KG1 (cell line): Measurements from ENCODE around the gene SYNPO.

Source experiments
- DNase-seq: peaks from one replicate; lab custom pipeline; 2025; lab: John Stamatoyannopoulos, UW

The SYNPO gene

DNA sequence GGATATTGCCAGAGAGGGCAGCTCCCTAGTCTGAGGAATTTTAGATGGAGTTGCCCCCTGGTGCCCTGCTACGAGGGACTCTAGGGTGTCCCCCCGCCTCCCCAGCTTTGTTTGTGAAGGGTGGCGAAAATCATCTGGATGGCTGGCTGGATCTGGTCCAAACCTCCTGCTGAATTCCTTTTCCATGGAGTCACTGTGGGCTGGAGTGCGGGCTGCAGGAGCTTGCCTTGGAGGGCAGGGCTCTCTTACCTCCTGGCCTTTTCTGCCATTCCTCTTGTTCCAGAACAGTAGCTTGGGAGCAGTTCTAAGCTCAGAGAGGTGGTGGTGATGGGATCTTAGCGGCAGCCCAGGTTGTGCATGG, 2.1 kb downstream of the SYNPO start:
- DNase-seq = no peak

DNA sequence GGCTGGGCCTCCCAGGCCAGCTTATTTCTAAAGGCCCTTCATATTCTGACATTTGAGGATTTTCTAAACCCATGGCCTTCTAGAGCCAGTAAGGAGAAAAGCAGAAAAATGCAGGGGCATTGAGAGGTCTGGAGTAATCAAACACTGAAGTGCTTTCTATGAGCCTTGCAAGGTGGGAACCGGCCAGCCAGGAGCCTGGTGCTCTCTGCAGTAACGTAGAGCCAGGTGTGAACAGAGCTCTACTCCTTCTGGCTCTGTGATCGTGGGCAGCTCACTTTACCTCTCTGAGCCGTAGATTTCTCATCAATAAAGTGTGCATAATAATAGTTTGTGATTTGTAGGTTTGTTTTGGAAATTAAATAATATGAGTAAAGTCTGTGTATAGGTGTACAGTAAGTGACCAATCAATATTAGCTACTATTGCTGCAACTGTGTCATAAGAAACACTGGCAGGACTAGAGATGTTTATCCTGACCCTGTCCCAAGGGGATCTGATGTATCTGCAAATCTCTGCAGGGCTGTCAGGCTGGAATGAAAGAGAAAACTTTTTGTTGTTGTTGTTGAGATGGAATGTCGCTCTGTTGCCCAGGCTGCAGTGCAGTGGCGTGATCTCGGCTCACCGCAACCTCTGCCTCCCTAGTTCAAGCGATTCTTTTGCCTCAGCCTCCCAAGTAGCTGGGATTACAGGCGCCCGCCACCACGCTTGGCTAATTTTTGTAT, 2.7 kb downstream of the SYNPO start:
- no peak for DNase-seq

DNA sequence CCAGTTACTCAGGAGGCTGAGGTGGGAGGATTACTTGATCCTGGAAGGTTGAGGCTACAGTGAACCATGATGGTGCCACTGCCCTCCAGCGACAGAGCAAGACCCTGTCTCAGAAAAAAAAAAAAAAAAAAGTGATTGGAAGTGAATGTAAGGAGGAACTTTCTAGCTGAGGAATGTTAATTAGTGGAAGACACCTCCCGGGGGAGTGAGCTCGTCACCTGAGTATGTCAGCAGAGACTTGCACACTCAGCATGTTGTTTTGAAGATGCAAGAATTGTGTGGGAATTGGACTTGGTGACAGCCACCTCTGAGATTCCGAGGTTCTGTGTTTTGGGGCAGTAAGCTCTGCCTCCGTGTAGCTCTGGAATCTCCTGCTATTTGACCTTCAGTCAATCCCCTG, 3.6 kb downstream of the SYNPO start:
- no peak for DNase-seq

DNA sequence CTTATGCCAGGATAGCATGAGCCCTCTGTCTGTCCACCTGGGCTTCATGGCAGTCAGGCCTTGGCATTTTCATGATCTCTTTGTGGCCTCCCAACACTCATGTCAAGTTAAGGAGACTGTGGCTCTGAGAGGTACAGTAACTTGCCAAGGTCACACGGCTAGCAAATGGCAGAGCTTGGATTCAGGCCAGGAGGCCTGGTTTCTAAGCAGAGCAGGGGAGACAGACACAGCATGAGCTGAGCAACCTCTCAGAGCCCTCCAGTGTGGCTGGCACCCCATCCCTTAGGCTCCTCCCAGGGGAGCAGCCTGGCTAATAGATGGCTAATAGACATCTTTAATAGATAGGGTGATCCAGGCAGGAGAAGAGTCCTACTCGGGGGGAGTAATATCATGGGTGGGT, 4.1 kb downstream of the SYNPO start:
- no peak for DNase-seq

DNA sequence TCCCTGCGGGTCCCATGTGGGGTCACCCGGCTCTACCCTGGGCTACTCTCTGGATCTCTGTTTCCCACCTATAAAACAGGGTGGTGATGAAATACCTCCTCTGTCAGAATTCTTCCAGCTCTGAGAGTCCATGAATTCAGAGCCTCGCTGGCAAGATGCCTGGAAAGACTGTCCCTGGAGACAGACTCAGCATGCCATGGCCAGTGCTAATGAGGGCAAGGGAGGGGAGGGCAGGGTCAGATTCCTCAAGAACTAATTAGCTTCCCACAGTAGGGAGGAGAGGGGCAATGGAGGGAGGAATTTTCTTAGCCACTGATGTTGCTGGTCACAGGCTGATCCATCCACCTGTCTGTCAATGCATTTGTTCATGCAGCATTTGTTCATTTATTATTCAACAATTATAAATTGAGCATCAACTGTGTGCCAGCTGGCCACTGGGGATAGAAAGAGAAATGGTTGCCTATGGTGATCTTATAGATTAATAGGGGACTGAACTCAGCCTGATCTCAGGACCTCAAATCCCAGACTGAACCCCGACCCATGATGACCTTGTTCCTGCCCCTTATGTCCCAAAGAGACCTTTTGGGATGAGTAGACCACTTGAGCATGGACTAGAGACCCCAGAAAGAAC, 4.7 kb downstream of the SYNPO start:
- DNase-seq = no peak

DNA sequence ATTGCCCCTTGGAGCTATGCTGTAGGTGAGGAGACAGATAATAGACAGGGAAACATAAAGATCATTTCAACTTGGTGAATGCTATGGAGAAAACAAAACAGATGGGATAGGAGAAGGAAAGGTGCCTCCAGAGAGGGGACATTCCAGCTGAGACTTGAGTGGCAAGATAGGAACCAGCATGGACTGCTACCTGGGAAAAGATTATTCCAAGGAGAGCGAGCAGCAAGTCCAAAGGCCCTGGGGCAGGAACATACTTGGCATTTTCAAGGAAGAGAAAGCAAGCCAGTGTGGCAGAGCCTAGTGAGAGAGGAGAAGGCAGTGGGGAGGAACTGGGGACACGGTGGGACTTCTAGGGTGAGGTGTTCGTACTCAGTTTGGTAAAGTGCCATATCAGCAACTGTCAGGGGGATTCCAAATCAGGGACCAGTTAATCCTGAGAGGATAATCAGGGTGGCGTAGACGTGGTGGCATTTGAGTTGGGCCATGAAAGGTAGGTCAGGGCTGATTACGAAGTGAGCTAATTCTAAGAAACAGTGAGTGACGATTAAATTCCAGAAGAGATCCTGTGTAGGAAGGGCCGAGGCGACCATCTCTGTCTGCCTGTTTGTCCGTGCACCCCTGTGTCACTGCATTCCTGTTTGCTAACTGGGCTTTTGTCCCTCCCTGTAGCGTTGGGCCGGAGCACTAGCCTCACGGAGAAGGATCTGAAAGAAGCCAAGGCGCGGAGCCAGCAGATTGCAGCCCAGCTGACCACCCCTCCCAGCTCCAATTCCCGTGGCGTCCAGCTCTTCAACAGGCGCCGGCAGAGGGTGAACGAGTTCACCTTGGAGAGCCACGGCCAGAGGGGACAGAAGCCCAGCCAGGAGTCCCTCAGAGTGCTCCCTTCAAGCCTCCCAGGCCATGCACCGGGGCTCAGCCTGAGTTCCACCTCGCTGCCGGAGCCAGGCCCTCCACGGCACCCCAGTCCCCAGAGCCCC, 7.1 kb downstream of the SYNPO start:
- no peak for DNase-seq

DNA sequence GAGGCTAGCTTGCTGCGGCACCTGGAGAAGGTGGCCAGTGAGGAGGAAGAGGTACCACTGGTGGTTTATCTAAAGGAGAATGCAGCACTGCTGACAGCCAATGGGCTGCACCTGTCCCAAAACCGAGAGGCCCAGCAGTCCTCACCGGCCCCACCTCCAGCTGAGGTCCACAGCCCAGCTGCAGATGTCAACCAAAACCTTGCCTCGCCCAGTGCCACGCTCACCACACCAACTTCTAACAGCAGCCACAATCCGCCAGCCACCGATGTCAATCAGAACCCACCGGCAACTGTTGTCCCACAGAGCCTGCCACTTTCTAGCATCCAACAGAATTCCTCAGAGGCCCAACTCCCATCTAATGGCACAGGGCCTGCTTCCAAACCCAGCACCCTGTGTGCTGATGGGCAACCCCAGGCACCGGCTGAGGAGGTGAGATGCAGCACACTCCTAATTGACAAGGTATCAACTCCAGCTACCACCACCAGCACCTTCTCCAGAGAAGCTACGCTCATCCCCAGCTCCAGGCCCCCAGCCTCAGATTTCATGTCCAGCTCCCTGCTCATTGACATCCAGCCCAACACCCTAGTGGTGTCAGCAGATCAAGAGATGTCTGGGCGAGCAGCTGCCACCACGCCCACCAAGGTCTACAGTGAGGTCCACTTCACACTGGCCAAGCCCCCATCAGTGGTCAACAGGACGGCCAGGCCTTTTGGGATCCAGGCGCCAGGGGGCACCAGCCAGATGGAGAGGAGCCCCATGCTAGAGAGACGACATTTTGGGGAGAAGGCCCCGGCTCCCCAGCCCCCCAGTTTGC, 8.0 kb downstream of the SYNPO start:
- no peak for DNase-seq

DNA sequence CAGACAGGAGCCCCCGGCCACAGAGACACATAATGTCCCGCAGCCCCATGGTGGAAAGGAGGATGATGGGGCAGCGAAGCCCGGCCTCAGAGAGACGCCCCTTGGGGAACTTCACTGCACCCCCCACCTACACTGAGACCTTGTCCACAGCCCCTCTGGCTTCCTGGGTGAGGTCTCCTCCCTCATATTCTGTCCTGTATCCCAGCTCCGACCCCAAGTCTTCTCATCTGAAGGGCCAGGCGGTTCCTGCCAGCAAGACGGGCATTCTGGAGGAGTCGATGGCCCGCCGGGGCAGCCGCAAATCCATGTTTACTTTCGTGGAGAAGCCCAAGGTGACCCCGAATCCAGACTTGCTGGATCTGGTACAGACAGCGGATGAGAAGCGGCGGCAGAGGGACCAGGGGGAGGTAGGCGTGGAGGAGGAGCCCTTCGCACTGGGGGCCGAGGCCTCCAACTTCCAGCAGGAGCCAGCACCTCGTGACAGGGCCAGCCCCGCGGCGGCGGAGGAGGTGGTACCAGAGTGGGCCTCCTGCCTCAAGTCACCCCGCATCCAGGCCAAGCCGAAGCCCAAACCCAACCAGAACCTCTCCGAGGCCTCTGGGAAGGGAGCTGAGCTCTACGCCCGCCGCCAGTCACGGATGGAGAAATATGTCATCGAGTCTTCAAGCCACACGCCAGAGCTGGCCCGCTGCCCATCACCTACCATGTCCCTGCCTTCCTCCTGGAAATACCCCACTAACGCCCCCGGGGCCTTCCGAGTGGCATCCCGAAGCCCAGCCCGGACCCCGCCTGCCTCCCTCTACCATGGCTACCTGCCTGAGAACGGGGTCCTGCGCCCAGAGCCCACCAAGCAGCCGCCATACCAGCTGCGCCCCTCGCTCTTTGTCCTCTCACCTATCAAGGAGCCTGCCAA, 8.9 kb downstream of the SYNPO start:
- DNase-seq = no peak

DNA sequence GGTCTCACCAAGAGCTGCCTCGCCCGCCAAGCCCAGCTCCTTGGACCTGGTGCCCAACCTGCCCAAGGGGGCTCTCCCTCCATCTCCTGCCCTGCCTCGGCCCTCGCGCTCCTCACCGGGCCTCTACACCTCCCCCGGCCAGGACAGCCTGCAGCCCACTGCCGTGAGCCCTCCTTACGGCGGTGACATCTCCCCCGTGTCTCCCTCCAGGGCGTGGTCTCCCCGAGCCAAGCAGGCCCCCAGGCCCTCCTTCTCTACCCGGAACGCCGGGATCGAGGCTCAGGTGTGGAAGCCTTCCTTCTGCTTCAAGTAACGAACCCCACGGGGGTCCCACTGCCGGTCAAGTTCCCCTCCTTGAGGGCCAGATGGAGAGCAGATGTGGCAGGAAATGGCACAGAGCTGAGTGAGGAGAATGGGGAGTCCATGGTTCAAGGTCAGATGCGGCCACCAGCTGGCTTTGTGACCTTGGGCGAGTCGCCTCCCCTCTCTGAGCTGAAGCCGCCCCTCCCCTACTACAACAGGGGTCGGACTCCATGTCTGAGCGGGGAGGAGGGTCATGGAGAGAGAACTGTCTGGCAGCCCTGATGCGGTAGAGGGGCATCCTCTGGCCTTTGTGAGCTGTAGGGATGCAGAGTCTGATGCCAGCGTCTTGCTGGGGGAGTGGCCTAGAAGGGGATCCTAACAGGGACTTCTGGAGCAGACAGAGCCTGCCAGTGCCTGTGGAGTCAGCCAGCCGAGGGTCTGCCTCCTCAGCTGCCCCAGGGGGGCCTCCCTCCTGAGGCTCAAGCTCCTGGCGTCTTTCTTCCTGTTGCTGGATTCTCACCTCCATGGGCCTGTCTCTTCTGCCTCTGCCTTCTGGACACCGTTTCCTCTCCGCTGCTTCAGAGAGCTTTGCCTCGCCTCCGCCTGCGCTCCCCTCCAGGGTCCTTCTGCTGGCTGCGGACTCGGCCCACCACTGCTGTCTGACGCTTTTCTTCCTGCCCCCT, 9.9 kb downstream of the SYNPO start:
- no peak for DNase-seq

DNA sequence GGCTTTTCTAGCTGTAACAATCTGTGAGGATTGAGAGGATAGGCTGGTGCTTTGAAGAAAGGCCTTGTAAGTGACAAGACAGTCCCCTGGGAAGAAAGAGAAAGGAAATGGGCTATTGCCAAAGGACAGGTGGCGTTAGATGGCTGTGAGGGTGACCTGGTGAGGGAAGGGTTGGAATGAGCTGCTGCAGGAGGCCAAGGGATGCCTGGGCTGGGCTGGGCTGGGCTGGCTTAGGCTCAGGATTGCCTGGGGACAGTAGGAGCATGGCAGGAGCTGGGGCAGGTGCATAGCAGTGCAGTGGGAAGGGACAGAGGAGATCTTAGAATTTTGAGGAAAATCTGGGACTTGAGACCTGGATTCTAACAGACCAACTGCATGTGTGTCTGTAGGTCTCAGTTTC, 10.9 kb downstream of the SYNPO start:
- DNase-seq = no peak

DNA sequence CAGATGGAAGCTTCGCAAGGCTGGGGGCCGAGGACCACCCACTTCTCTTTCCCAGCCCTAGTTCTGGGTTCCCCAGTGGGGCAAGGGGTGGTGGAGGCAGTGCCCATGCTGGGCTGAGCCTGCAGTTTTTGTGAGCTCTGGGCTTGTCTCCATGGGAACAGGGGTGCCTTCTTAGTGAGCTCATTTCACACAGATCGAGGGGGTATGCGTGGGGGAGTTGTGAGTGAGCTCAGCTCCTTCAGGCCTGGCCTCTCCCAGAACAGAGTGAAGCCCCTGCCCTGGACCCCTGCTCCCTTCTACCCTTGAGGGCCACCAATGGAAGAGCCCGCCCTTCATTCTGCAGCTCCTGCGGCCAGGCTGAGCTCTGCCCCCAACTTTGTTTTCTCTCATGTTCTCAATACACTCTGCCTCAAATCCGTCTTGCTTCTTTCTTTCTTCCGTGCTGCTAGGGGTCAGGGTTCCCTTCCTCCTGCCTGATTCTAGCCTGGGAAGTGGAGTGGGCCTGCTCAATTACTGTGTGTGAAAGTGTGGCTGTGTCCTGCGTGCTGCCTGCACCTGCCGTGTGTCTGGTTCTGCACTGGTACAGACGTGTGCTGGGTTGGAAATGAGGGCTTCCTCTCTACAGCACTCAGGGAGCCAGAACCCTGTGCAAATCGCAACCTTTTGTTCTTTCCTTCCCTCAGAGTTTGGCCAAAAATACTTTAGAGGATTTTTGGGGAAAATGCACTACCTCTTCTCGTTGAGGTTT, 11.6 kb downstream of the SYNPO start:
- no peak for DNase-seq

DNA sequence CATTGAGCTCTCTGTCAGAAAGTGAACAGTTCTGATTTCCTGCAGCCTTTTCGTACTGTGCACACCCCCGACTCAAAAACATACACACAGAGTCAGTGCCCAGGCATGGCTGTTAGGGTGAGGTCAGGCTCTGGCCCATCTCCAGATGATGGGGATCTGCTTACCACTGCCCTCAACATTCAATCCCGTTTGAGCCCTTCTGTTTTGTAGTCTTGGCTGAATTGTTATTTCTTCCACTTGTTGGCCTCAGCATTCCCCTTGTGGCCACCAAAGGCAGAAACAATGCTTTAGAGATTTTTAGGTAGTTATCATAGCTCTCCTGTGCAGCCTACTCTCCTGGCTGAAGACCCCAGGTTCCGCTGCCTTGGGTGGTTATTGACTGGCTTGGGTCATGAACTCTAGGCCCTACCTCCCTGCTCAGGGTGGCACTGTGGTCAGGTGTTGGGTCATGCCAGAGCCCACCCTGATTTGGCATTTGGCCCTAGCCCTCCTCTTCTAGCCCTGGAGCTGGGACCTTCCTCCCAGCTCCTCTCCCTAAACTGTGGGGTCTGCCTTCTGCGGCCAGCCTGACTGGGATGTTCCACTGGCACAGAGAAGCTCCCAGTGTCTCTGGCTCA, 12.8 kb downstream of the SYNPO start:
- DNase-seq = no peak

DNA sequence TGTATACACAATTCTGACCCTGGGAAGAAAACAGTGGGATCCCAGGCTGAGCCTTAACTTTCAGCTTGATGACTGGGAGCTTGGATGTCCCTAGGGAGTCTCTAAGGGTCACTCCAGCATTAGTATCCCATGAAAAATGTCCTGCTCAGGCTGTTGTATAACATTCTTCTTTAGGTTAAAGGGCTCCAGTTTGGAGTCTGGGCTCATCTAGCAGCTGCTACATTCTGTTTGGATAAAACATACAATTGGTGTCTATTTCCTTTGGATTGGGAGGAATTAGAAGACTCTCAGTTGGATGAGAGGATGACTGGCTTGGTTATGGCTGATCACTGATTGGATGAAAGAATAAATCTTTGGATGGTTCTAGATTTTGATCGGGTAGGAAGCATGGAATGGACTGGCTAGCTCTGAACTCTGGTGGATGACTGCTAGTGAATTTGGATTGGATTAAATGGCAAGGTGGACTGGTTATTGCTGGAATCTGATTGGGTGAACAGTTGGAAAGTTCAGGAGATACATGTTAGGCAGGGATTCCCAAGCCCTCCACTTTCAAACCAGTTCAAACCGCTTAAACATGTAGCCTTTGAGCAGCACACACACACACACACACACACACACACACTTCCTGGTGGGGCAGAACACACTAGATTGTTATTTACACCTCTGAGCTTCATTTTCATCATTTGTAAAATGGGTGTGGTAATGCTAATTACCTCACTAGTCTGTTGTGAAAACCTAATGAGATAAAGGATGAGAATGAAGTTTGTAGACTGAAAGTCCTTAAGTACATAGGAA, 13.5 kb downstream of the SYNPO start:
- no peak for DNase-seq

DNA sequence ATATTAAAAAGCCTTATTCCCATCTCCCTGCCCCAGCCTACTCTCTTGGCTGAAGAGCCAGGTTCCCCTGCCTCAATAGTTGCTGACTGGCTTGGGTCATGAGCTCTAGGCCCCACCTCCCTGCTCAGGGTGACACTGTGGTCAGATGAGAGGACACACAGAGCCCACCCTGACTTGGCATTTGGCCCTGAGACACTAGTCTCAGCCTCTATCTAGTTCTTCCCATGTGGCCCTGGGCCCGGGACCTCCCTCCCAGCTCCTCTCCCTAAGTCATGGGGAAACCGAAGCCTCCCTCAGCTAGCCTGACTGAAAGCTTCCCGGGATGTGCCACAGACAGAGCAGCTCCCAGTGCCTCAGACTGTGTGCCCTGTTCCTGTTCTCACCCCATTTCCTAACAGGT, 14.8 kb downstream of the SYNPO start:
- no peak for DNase-seq

DNA sequence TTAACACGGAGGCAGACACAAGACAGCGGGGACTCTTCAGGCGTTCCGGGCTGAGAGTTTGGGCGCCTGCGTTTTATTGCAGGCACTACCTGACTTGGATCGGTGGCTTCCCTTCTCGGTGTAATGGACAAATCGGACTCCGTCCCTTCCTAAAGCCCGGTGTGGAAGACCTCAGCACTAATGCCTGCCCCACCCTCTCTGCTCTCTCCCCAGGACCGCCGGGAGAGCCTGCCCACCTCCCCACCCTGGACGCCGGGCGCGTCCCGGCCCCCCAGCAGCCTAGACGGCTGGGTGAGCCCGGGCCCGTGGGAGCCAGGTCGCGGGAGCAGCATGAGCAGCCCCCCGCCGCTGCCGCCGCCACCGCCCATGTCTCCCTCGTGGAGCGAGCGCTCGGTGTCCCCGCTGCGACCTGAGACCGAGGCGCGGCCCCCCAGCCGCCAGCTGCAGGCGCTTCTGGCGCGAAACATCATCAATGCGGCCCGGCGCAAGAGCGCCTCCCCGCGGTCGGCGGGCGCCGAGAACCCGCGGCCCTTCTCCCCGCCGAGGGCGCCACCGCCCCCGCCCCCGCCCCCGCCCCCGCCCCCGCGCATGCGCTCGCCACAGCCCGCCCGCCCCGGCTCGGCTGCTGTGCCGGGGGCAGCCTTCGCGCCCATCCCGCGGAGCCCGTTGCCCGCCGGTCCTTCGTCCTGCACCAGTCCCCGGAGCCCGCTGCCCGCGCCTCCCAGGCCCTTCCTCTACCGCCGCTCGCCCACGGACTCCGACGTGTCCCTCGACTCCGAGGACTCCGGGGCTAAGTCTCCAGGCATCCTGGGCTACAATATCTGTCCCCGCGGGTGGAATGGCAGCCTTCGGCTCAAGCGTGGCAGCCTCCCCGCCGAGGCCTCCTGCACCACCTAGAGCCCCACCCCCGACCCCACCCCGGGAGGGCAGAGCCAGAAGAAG, 16.0 kb downstream of the SYNPO start:
- no peak for DNase-seq

DNA sequence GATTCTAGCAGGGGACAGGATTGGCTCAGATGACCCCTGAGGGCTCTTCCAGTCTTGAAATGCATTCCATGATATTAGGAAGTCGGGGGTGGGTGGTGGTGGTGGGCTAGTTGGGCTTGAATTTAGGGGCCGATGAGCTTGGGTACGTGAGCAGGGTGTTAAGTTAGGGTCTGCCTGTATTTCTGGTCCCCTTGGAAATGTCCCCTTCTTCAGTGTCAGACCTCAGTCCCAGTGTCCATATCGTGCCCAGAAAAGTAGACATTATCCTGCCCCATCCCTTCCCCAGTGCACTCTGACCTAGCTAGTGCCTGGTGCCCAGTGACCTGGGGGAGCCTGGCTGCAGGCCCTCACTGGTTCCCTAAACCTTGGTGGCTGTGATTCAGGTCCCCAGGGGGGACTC, 17.7 kb downstream of the SYNPO start:
- DNase-seq = no peak
